Loucy (cell line): ENCODE results near the gene TRMT61A.

Source experiments
- H2AFZ ChIP-seq: fragments of 200-600 bp; sonication (generic); 2 replicates; pipeline ENCODE4 v1.6.0; 2016; ENCODE audit warnings: antibody characterized with exemption, mild to moderate bottlenecking, low read length, moderate library complexity
- H3F3A ChIP-seq: fragments of 200-600 bp; 2 replicates; pipeline ENCODE4 v1.6.0; 2016; ENCODE audit warnings: antibody characterized with exemption, low read depth, mild to moderate bottlenecking
- H3K27me3 ChIP-seq: fragments of 200-600 bp; sonication (generic); 2 replicates; pipeline ENCODE4 v1.6.1; 2014; ENCODE audit warnings: low read length, mild to moderate bottlenecking; ENCODE audit not compliant: insufficient read depth, poor library complexity, severe bottlenecking
- H3K36me3 ChIP-seq: fragments of 200-600 bp; sonication (generic); 2 replicates; pipeline ENCODE4 v1.6.1; 2016; ENCODE audit warnings: low read length; ENCODE audit not compliant: insufficient read depth
- H3K4me1 ChIP-seq: fragments of 200-600 bp; sonication (generic); 2 replicates; pipeline ENCODE4 v1.5.1; 2014; ENCODE audit warnings: low read length, mild to moderate bottlenecking; ENCODE audit not compliant: insufficient read depth, poor library complexity, severe bottlenecking
- H3K4me2 ChIP-seq: fragments of 200-600 bp; sonication (generic); 2 replicates; pipeline ENCODE4 v1.6.0; 2014; ENCODE audit warnings: antibody characterized with exemption, low read length, low read depth, mild to moderate bottlenecking; ENCODE audit not compliant: poor library complexity, severe bottlenecking
- H3K4me3 ChIP-seq: fragments of 200-600 bp; sonication (generic); 2 replicates; pipeline ENCODE4 v1.5.1; 2014; ENCODE audit warnings: low read length, mild to moderate bottlenecking, mixed read lengths; ENCODE audit not compliant: poor library complexity, severe bottlenecking
- H3K79me2 ChIP-seq: fragments of 200-600 bp; sonication (generic); 2 replicates; pipeline ENCODE4 v1.6.1; 2014; ENCODE audit warnings: low read length; ENCODE audit not compliant: insufficient read depth
- H3K9ac ChIP-seq: fragments of 200-600 bp; sonication (generic); 2 replicates; pipeline ENCODE4 v1.6.0; 2014; ENCODE audit warnings: mild to moderate bottlenecking, low read depth, low read length, moderate library complexity; ENCODE audit not compliant: poor library complexity, severe bottlenecking
- H3K9me2 ChIP-seq: fragments of 200-600 bp; sonication (generic); replicated peaks from 2 replicates; pipeline ENCODE4 v1.6.1; 2016; ENCODE audit warnings: low read depth, low read length, mixed read lengths
- H3K9me3 ChIP-seq: fragments of 200-600 bp; sonication (generic); 2 replicates; pipeline ENCODE4 v1.6.1; 2014; ENCODE audit warnings: mild to moderate bottlenecking, antibody characterized with exemption, low read length, low read depth; ENCODE audit not compliant: insufficient read depth
- H4K20me1 ChIP-seq: fragments of 200-600 bp; sonication (generic); 2 replicates; pipeline ENCODE4 v1.6.0; 2014; ENCODE audit warnings: antibody characterized with exemption, low read length, mild to moderate bottlenecking; ENCODE audit not compliant: insufficient read depth, poor library complexity, severe bottlenecking
- EZH2phosphoT487 ChIP-seq: fragments of 200-600 bp; IDR thresholded peaks from 2 replicates; pipeline ENCODE4 v1.6.1; 2018; ENCODE audit warnings: antibody characterized with exemption, mild to moderate bottlenecking, moderate library complexity, borderline replicate concordance
- TF ChIP-seq, protein P1 (sequence below): fragments of 200-600 bp; sonication (generic); conservative IDR thresholded peaks from 2 replicates; pipeline ENCODE4 v1.5.1; 2014; ENCODE audit warnings: mild to moderate bottlenecking, antibody characterized with exemption, low read length

TRMT61A gene

DNA sequence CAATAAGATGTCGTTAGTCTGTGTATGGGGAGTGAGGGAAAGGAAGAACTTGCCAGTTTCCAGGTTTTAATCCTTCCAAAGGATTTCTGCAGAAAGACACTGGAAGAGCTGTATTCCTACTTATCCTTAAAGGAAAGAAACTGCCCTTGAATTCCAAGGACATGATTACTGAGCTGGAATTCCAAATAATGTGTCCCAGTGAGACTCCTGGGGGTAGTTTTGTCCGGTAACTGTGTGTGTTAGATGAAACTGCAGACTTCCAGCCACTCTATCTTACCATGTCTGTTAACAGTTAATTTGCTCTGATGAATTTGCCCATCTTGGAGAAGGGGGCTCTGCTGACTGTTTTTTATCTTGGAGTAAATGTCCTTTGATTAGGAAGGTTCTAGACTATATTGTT, 39.4 kb upstream of the TRMT61A start:
- no peaks in the 10 kb centered on the region for H3K9me2 ChIP-seq
- H3K4me1 ChIP-seq = no peaks in the 10 kb centered on the region
- H4K20me1 ChIP-seq = no peaks in the 10 kb centered on the region
- TF ChIP-seq EZH2phosphoT487 = no peak
- TF ChIP-seq, protein P1, sequence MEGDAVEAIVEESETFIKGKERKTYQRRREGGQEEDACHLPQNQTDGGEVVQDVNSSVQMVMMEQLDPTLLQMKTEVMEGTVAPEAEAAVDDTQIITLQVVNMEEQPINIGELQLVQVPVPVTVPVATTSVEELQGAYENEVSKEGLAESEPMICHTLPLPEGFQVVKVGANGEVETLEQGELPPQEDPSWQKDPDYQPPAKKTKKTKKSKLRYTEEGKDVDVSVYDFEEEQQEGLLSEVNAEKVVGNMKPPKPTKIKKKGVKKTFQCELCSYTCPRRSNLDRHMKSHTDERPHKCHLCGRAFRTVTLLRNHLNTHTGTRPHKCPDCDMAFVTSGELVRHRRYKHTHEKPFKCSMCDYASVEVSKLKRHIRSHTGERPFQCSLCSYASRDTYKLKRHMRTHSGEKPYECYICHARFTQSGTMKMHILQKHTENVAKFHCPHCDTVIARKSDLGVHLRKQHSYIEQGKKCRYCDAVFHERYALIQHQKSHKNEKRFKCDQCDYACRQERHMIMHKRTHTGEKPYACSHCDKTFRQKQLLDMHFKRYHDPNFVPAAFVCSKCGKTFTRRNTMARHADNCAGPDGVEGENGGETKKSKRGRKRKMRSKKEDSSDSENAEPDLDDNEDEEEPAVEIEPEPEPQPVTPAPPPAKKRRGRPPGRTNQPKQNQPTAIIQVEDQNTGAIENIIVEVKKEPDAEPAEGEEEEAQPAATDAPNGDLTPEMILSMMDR = no peak
- H2AFZ ChIP-seq = no peak overlapping the region
- H3K9ac ChIP-seq = no peak overlapping the region
- H3K4me3 ChIP-seq = no peak overlapping the region
- H3K79me2 ChIP-seq = no peaks in the 10 kb centered on the region
- no peak overlapping the region for H3K4me2 ChIP-seq
- no peaks in the 10 kb centered on the region for H3K9me3 ChIP-seq
- H3K36me3 ChIP-seq = peaks cover 51% of the 10 kb centered on the region
- H3F3A ChIP-seq = no peaks in the 10 kb centered on the region
- no peaks in the 10 kb centered on the region for H3K27me3 ChIP-seq

DNA sequence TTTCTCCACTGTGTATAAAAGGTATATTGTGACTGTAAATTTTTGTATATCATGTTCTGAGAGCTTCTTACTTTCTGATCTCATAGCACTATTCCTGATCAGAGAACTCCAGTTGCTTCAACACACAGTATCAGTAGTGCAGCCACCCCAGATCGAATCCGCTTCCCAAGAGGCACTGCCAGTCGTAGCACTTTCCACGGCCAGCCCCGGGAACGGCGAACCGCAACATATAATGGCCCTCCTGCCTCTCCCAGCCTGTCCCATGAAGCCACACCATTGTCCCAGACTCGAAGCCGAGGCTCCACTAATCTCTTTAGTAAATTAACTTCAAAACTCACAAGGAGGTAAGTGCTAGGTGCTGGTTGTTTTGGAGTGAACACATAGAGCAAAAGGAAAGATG, 37.3 kb upstream of the TRMT61A start:
- H3K79me2 ChIP-seq = no peaks in the 10 kb centered on the region
- no peaks in the 10 kb centered on the region for H4K20me1 ChIP-seq
- peaks cover 62% of the 10 kb centered on the region for H3K36me3 ChIP-seq

DNA sequence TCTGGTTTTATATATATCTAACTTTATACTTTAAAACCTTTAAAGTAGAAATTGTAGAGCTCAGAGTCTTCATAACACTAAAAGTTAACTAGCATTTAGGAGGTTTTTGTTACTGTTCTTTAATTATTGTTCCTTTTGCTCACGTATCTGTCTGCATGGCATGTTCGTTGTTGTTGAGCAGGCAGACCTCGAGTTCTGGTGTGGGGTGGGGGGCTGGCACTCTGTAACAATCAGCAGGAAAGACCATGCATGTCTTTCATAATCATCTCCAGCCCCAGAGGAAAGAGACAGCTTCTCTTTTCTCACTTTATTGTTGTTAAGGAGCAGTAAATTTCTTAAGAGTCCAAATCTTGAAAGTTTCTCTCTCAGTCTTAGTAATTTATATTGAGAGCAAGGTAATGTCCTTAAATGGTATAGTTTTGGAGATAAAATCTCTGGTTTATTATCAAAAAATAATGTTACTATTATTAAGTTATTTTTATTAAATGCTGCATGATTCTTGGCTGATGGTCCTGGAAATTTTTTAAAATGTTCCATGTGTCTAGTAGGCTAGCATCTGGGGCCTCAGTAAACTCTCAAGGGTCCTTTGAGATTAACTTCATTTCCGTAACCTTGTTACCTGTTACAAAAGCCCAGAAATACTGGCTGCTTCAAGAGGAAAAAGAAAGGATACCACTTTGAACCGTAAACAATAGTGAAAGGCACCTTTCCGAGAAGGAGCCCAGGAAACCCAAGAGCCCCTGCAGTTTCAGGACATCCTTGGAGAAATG, 36.7 kb upstream of the TRMT61A start:
- Histone ChIP-seq H4K20me1 (no peaks in the 10 kb centered on the region), H3K79me2 (no peaks in the 10 kb centered on the region), H2AFZ (no peak overlapping the region), H3K4me1 (no peaks in the 10 kb centered on the region), H3F3A (no peaks in the 10 kb centered on the region), H3K27me3 (no peaks in the 10 kb centered on the region), H3K9me3 (no peaks in the 10 kb centered on the region), H3K9ac (no peak overlapping the region), H3K36me3 (peaks cover 64% of the 10 kb centered on the region), H3K9me2 (no peaks in the 10 kb centered on the region), H3K4me2 (no peak overlapping the region), H3K4me3 (no peak overlapping the region)
- no peak for TF ChIP-seq EZH2phosphoT487
- TF ChIP-seq, protein P1 = no peak

More for the DNA sequence above, 37.3 kb upstream of the TRMT61A start:
- no peaks in the 10 kb centered on the region for H3K9me3 ChIP-seq
- H3K9ac ChIP-seq = no peak overlapping the region
- H3K4me1 ChIP-seq = no peaks in the 10 kb centered on the region
- H3K4me2 ChIP-seq = no peak overlapping the region
- H2AFZ ChIP-seq = no peak overlapping the region
- H3K27me3 ChIP-seq = no peaks in the 10 kb centered on the region
- H3F3A ChIP-seq = no peaks in the 10 kb centered on the region
- no peak overlapping the region for H3K4me3 ChIP-seq
- no peak for TF ChIP-seq EZH2phosphoT487
- TF ChIP-seq, protein P1 = no peak
- no peaks in the 10 kb centered on the region for H3K9me2 ChIP-seq
